Gastrocnemius medialis (tissue), 4 donors: Measurements from ENCODE around the gene NKIRAS2. TPM values are rescaled to one million over a fixed set of nuclear protein-coding genes. Genes with fewer than 3 reads are reported as not detected.

Source experiments
- ATAC-seq, 2 donors: fragments of 150-250 bp; one replicate each; pipeline ENCODE4 v1.9.1; 2016
- DNase-seq, 2 donors: peaks; one replicate each; pipeline ENCODE4 v3.0.0-alpha.2; 2019
- H3K27ac ChIP-seq, 4 donors: fragments of 200-600 bp; sonication (generic); 1 replicate in 1 of 4; 2 replicates in 3 of 4; pipeline ENCODE4 v1.5.1; 2016 to 2018; ENCODE audit warnings: mild to moderate bottlenecking in 2 of 4, moderate library complexity in 1 of 4
- H3K27me3 ChIP-seq, 3 donors: fragments of 200-600 bp; sonication (generic) in 2 of 3; 1 replicate in 1 of 3; 2 replicates in 2 of 3; pipeline versions ENCODE4 v1.5.1 to v1.6.0; 2016 to 2019; ENCODE audit warnings: mild to moderate bottlenecking in 1 of 3, moderate library complexity in 1 of 3
- H3K36me3 ChIP-seq, 2 donors: fragments of 200-600 bp; sonication (generic) in 1 of 2; one replicate each; pipeline ENCODE4 v1.5.1; 2017 to 2018
- H3K4me1 ChIP-seq, 2 donors: fragments of 200-600 bp; sonication (generic) in 1 of 2; one replicate each; pipeline ENCODE4 v1.5.1; 2016 to 2017; ENCODE audit warnings: mild to moderate bottlenecking in 2 of 2
- H3K4me3 ChIP-seq, 4 donors: fragments of 200-600 bp; sonication (generic) in 3 of 4; 1 replicate in 1 of 4; 2 replicates in 3 of 4; pipeline ENCODE4 v1.5.1; 2016 to 2019; ENCODE audit warnings: mild to moderate bottlenecking in 2 of 4
- H3K9me3 ChIP-seq, 3 donors: fragments of 200-600 bp; sonication (generic) in 2 of 3; 1 replicate in 1 of 3; 2 replicates in 2 of 3; pipeline ENCODE4 v1.5.1; 2016 to 2019
- POLR2A ChIP-seq, 2 donors: fragments of 450-650 bp; IDR thresholded peaks; one replicate each; pipeline ENCODE4 v1.6.1; 2017; ENCODE audit warnings: antibody characterized with exemption in 2 of 2, mild to moderate bottlenecking in 2 of 2, moderate library complexity in 2 of 2
- in situ Hi-C, 4 donors: fragments of 200-750 bp; cut with MboI; loops; one replicate each; pipeline versions ENCODE4 v1.15.0 to v1.8.0; 2017; ENCODE audit warnings: low sequenced_read_pairs in 4 of 4
- intact Hi-C: fragments of 100-400 bp; cut with DNase I; formaldehyde crosslinking; loops from one replicate; pipeline ENCODE4 v1.15.1; 2023; ENCODE audit warnings: low total_unique reads
- total RNA-seq, 4 donors: library from RNA; depleted of rRNA; stranded (reverse); fragments of >200 nt; gene quantifications; one replicate each; pipeline versions ENCODE4 v1.1.0 to v1.2.3, GENCODE V29; 2016
- TF ChIP-seq, protein P1 (sequence below), 5 experiments: fragments of 450-650 bp in 3 of 5; fragments of 200-600 bp in 2 of 5; sonication (generic) in 2 of 5; IDR thresholded peaks in 4 of 5; conservative IDR thresholded peaks in 1 of 5; 1 replicate in 4 of 5; 2 replicates in 1 of 5; pipeline ENCODE4 v1.5.1; 2016 to 2019; ENCODE audit warnings: antibody characterized with exemption in 5 of 5, mild to moderate bottlenecking in 3 of 5, moderate library complexity in 3 of 5

Gene NKIRAS2
- total RNA-seq, 4 donors from 2014 or later = 48.8 to 77.0 (median 63.4) TPM

DNA sequence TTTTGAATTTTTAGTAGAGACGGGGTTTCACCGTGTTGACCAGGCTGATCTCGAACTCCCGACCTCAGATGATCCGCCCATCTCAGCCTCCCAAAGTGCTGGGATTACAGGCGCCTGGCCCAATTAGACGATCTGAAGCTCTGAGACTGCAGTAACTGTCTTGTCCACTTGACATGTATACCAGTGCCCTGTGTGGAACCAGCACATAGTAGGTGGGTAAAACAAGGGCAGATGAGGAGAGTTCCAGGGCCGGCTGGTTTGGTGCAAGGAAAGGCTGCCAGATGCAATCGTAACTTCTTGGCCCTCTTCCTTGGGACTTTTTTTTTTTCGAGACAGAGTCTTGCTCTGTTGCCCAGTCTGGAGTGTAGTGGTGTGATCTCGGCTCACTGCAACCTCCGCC lies 27.5 kb downstream of the NKIRAS2 start:
- Histone ChIP-seq H3K27me3 (no peaks in the 10 kb centered on the region), H3K36me3 (no peaks in the 10 kb centered on the region), H3K27ac (no peak overlapping the region), H3K4me1 (peaks cover 0 to 3% of the 10 kb centered on the region in 2 donors), H3K4me3 (no peak overlapping the region), H3K9me3 (no peaks in the 10 kb centered on the region)
- no peak for ATAC-seq
- in situ Hi-C loops = no loop called here
- intact Hi-C loops = no loop called here
- no peak for DNase-seq
- TF ChIP-seq POLR2A (IDR thresholded peaks at IDR 0.05) = no peak
- TF ChIP-seq, protein P1, sequence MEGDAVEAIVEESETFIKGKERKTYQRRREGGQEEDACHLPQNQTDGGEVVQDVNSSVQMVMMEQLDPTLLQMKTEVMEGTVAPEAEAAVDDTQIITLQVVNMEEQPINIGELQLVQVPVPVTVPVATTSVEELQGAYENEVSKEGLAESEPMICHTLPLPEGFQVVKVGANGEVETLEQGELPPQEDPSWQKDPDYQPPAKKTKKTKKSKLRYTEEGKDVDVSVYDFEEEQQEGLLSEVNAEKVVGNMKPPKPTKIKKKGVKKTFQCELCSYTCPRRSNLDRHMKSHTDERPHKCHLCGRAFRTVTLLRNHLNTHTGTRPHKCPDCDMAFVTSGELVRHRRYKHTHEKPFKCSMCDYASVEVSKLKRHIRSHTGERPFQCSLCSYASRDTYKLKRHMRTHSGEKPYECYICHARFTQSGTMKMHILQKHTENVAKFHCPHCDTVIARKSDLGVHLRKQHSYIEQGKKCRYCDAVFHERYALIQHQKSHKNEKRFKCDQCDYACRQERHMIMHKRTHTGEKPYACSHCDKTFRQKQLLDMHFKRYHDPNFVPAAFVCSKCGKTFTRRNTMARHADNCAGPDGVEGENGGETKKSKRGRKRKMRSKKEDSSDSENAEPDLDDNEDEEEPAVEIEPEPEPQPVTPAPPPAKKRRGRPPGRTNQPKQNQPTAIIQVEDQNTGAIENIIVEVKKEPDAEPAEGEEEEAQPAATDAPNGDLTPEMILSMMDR (IDR thresholded peaks at IDR 0.05 in 4 of 5, conservative IDR thresholded peaks at IDR 0.05 in 1 of 5) = no peak

DNA sequence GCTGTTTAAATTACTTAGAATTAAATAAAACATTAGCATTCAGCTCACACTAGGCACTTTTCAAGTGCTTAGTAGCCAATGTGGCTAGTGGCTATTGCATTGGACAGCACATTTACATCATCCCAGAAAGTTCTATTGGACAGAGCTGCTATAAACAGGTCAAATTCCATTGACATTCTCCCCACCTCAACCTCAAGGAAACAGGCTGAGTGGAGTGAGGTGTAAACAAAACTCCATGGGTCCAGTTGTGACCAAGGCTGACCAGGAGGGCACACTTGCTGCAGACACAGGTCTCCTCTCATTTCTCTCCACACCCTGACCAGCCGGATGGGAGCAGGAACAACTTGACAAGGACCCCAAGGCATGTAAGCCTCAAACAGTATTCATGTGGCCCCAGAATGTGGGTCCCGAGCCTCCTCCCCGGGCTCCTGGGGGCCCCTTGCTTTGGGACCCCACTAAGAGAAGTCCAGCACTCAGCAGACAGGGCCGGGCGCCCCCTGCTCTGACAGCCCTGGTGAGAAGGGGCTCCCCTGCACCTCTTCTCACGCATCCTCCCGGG lies 30.0 kb downstream of the NKIRAS2 start:
- Histone ChIP-seq H3K4me1 (peaks cover 0 to 3% of the 10 kb centered on the region in 2 donors), H3K36me3 (no peaks in the 10 kb centered on the region), H3K27ac (peak overlapping the region; percentile 12 to 47 (median 35)), H3K9me3 (no peaks in the 10 kb centered on the region), H3K4me3 (peak overlapping the region; percentile 59 to 86 (median 70)), H3K27me3 (peaks cover 0 to 4% (median 0%) of the 10 kb centered on the region in 3 donors)
- DNase-seq = no peak
- in situ Hi-C loops (no loop called here), intact Hi-C loops (loop anchor here (2.0 kb wide), 1 partner anchor 25 kb away; no protein-coding TSS in a partner anchor)
- no peak for TF ChIP-seq POLR2A (IDR thresholded peaks at IDR 0.05)
- TF ChIP-seq, protein P1 (IDR thresholded peaks at IDR 0.05 in 4 of 5, conservative IDR thresholded peaks at IDR 0.05 in 1 of 5) = peak in 1 of 5 experiments; percentile 20
- ATAC-seq = peak; percentile 21 to 47

GRCh38 chr17:42050393-42051012 lies 30.6 kb downstream of the NKIRAS2 start, which contains the start of gene C17orf113:
Gene C17orf113, minus strand, starts transcription at chr17:42050601. Its CDS starts 7,225 bp downstream, at chr17:42043376.
- Histone ChIP-seq H3K27me3 (peaks cover 0 to 4% (median 0%) of the 10 kb centered on the region in 3 donors), H3K4me3 (peak within 1 kb of the TSS; percentile 59 to 86 (median 70)), H3K36me3 (no peaks in the 10 kb centered on the region), H3K27ac (peak within 1 kb of the TSS; percentile 12 to 47 (median 35)), H3K9me3 (no peaks in the 10 kb centered on the region), H3K4me1 (peaks cover 0 to 3% of the 10 kb centered on the region in 2 donors)
- TF ChIP-seq, protein P1 (IDR thresholded peaks at IDR 0.05 in 4 of 5, conservative IDR thresholded peaks at IDR 0.05 in 1 of 5) = peak in 1 of 5 experiments; percentile 49
- TF ChIP-seq POLR2A (IDR thresholded peaks at IDR 0.05) = no peak
- intact Hi-C loops = loop anchor here (2.0 kb wide), 1 partner anchor 26 kb away; no protein-coding TSS in a partner anchor
- peak; percentile 74 for ATAC-seq
- in situ Hi-C loops = no loop called here
- peak; percentile 10 to 41 for DNase-seq

DNA sequence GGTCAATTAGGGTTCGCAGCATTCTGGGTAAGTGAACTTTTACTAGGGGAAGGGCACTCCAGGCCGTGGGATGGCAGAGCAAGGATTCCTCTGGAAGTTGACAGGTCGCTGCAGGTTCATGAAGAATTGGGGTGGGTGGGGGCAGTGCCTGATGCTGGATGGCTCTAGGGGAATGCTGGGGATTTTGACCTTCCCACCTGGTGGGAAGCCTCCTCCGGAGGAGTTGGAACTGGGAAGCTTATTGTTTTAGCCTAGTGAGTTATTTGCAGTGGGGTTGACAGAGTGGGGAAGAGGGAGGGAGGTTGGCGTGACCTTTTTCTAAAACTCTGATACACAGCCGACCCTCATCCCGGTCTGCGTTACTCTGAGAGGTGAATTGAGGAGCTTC lies 31.1 kb downstream of the NKIRAS2 start:
- ATAC-seq = peak in 1 of 2 donors; percentile 11

More for the DNA sequence above, 31.1 kb downstream of the NKIRAS2 start:
- Histone ChIP-seq H3K27me3 (peaks cover 0 to 4% (median 0%) of the 10 kb centered on the region in 3 donors), H3K4me3 (peak overlapping the region; percentile 55 to 71 (median 64)), H3K27ac (no peak overlapping the region), H3K9me3 (no peaks in the 10 kb centered on the region), H3K4me1 (peaks cover 0 to 3% of the 10 kb centered on the region in 2 donors), H3K36me3 (no peaks in the 10 kb centered on the region)
- TF ChIP-seq, protein P1 (IDR thresholded peaks at IDR 0.05 in 4 of 5, conservative IDR thresholded peaks at IDR 0.05 in 1 of 5) = no peak
- no peak for TF ChIP-seq POLR2A (IDR thresholded peaks at IDR 0.05)
- DNase-seq = no peak
- intact Hi-C loops (loop anchor here (2.0 kb wide), 1 partner anchor 26 kb away; no protein-coding TSS in a partner anchor), in situ Hi-C loops (no loop called here)
